Natural killer cell (primary cell): ENCODE data around the gene KLF3. TPM values are rescaled to one million over a fixed set of nuclear protein-coding genes. Genes with fewer than 3 reads are reported as not detected.
"Not testable (repeated sequence)": the region's sequence is repeated elsewhere in the genome, so short reads cannot be mapped to it uniquely, and the experiment has no call there.

Source experiments
- ATAC-seq, 3 donors: fragments of 150-1000 bp in 2 of 3; fragments of 200-7000 bp in 1 of 3; cut with Tn5 transposase; 1 replicate in 1 of 3; 2 replicates in 2 of 3; pipeline ENCODE4 v1.10.0; 2021; ENCODE audit warnings: mild to moderate bottlenecking in 2 of 3, moderate library complexity in 2 of 3
- DNase-seq, 2 donors: peaks; one replicate each; pipeline versions ENCODE4 v3.0.0 to v3.0.0-alpha.2; 2013 to 2021; ENCODE audit warnings: mixed read lengths in 1 of 2
- H3K27ac ChIP-seq: one replicate; pipeline ENCODE4 v1.5.1; 2013; ENCODE audit warnings: mild to moderate bottlenecking, low read length
- H3K27me3 ChIP-seq: one replicate; pipeline ENCODE4 v1.6.1; 2013; ENCODE audit warnings: low read length; ENCODE audit not compliant: control insufficient read depth, insufficient read depth
- H3K36me3 ChIP-seq: one replicate; pipeline ENCODE4 v1.6.1; 2013; ENCODE audit warnings: low read length; ENCODE audit not compliant: control insufficient read depth, insufficient read depth
- H3K4me1 ChIP-seq: one replicate; pipeline ENCODE4 v1.6.1; 2013; ENCODE audit warnings: low read length; ENCODE audit not compliant: control insufficient read depth, insufficient read depth
- H3K4me3 ChIP-seq: one replicate; pipeline ENCODE4 v1.5.1; 2013; ENCODE audit warnings: low read length
- H3K9me3 ChIP-seq: one replicate; pipeline ENCODE4 v1.6.1; 2013; ENCODE audit warnings: low read length; ENCODE audit not compliant: control insufficient read depth, insufficient read depth
- H3K27ac Mint-ChIP-seq, 2 donors: one replicate each; pipeline ENCODE4 v1.8.0; 2022; ENCODE audit warnings: mild to moderate bottlenecking in 2 of 2, mixed read lengths in 2 of 2, moderate library complexity in 1 of 2
- H3K27me3 Mint-ChIP-seq, 2 donors: one replicate each; pipeline ENCODE4 v1.8.0; 2022; ENCODE audit warnings: low read depth in 2 of 2, mixed read lengths in 2 of 2
- H3K36me3 Mint-ChIP-seq: one replicate; pipeline ENCODE4 v1.8.0; 2022; ENCODE audit warnings: mixed read lengths
- H3K4me1 Mint-ChIP-seq, 2 donors: one replicate each; pipeline ENCODE4 v1.8.0; 2022; ENCODE audit warnings: mixed read lengths in 2 of 2
- H3K4me3 Mint-ChIP-seq: one replicate; pipeline ENCODE4 v1.8.0; 2022; ENCODE audit warnings: mild to moderate bottlenecking, moderate library complexity, mixed read lengths
- H3K9me3 Mint-ChIP-seq, 2 donors: one replicate each; pipeline ENCODE4 v1.8.0; 2022; ENCODE audit warnings: mixed read lengths in 2 of 2
- WGBS: methylation state at CpG from one replicate; pipeline ENCODE4 v1.1.7; 2013; ENCODE audit warnings: missing lambda C conversion rate; ENCODE audit not compliant: insufficient coverage; 5-methylcytosine and 5-hydroxymethylcytosine counted together
- intact Hi-C: fragments of 100-400 bp; cut with micrococcal nuclease; formaldehyde crosslinking; loops from one replicate; pipeline ENCODE4 v1.14.2; 2022
- total RNA-seq, 4 donors: library from RNA; stranded (reverse); fragments of 120-200 nt in 1 of 4; gene quantifications; one replicate each; pipeline versions ENCODE4 v1.2.3 to v1.2.4, GENCODE V29; 2013 to 2022
- TF ChIP-seq, protein P1 (sequence below): fragments of 200-600 bp; IDR thresholded peaks from one replicate; pipeline ENCODE4 v1.8.0; 2022; ENCODE audit warnings: antibody characterized with exemption

KLF3 gene
- total RNA-seq, 3 donors from 2014 or later (not counting 1 experiment from before 2014, with no cell fraction given) = 109 to 114 (median 112) TPM

DNA sequence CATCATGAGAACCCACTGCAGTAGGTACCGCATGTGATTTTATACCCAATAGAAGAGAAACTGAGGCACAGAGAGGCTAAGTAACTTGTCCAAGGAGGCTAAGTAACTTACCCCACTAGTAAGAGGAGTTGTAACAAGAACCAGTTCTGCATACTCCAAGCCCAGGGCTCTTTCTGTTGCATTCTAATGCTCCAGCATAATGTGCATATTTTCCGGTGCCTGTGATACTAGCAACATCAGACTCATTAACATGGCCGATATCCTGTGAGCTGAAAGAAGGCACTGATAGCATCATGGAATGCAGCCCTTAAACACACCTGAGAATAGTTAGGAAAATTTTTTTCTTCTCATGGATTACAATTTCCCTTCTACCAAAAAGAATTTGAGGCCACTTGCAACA is 39.7 kb upstream of the KLF3 start:
- Histone ChIP-seq H3K4me3 (no peak overlapping the region), H3K27me3 (no peaks in the 10 kb centered on the region), H3K4me1 (no peaks in the 10 kb centered on the region), H3K27ac (no peak overlapping the region), H3K36me3 (no peaks in the 10 kb centered on the region), H3K9me3 (no peaks in the 10 kb centered on the region)
- H3K27ac Mint-ChIP-seq = no peak overlapping the region
- peaks cover 0 to 6% of the 10 kb centered on the region in 2 donors for H3K4me1 Mint-ChIP-seq
- TF ChIP-seq, protein P1, sequence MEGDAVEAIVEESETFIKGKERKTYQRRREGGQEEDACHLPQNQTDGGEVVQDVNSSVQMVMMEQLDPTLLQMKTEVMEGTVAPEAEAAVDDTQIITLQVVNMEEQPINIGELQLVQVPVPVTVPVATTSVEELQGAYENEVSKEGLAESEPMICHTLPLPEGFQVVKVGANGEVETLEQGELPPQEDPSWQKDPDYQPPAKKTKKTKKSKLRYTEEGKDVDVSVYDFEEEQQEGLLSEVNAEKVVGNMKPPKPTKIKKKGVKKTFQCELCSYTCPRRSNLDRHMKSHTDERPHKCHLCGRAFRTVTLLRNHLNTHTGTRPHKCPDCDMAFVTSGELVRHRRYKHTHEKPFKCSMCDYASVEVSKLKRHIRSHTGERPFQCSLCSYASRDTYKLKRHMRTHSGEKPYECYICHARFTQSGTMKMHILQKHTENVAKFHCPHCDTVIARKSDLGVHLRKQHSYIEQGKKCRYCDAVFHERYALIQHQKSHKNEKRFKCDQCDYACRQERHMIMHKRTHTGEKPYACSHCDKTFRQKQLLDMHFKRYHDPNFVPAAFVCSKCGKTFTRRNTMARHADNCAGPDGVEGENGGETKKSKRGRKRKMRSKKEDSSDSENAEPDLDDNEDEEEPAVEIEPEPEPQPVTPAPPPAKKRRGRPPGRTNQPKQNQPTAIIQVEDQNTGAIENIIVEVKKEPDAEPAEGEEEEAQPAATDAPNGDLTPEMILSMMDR = no peak
- DNase-seq (no peak), ATAC-seq (no peak)
- 100% methylated on average over 3 of the region's 3 CpGs for WGBS
- H3K36me3 Mint-ChIP-seq = no peaks in the 10 kb centered on the region
- no peaks in the 10 kb centered on the region for H3K27me3 Mint-ChIP-seq
- no peak overlapping the region for H3K4me3 Mint-ChIP-seq
- intact Hi-C loops = no loop called here
- no peaks in the 10 kb centered on the region for H3K9me3 Mint-ChIP-seq

DNA sequence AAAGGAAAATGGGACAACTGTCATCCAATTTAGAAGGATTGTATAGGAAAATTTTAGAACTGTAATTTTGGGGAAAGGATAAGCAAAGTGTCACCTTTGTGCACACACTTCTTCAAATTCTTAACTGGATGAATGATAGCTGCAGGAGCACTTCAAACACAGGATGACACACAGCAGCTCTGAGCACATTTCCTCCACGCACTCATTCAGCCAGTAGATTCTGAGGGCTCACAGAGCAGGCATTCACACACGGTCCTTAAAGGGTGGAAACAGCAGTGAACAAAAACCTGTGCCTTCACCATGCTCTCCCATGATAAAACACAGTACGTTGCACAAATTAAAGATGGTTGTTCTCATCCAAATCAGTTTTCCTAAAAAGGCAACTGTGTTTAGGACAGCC is 38.5 kb upstream of the KLF3 start:
- H3K27me3 Mint-ChIP-seq = no peaks in the 10 kb centered on the region
- H3K36me3 ChIP-seq = no peaks in the 10 kb centered on the region
- no peak overlapping the region for H3K4me3 ChIP-seq
- no peak overlapping the region for H3K27ac Mint-ChIP-seq
- no peaks in the 10 kb centered on the region for H3K4me1 Mint-ChIP-seq
- no peaks in the 10 kb centered on the region for H3K36me3 Mint-ChIP-seq
- H3K27ac ChIP-seq = no peak overlapping the region
- H3K9me3 ChIP-seq = no peaks in the 10 kb centered on the region
- no peaks in the 10 kb centered on the region for H3K27me3 ChIP-seq
- DNase-seq (peak in 1 of 2 donors; percentile 36), ATAC-seq (no peak)
- 86% methylated on average over 3 of the region's 3 CpGs for WGBS
- H3K9me3 Mint-ChIP-seq = no peaks in the 10 kb centered on the region
- no peak overlapping the region for H3K4me3 Mint-ChIP-seq
- TF ChIP-seq, protein P1 = no peak
- H3K4me1 ChIP-seq = no peaks in the 10 kb centered on the region
- intact Hi-C loops = no loop called here

DNA sequence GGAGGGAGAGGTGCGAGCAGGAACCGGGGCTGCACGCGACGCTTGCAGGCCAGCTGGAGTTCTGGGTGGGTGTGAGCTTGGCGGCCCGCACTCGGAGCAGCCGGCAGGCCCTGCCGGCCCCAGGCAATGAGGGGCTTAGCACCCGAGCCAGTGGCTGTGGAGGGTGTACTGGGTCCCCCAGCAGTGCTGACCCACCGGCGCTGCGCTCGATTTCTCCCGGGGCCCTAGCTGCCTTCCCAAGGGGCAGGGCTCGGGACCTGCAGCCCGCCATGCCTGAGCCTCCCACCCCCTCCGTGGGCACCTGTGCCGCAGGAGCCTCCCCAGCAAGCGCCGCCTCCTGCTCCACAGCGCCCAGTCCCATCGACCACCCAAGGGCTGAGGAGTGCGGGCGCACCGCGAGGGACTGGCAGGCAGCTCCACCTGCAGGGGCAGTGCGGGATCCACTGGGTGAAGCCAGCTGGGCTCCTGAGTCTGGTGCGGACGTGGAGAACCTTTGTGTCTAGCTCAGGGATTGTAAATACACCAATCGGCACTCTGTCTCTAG is 37.0 kb upstream of the KLF3 start:
- H3K9me3 ChIP-seq, H3K36me3 ChIP-seq, H3K4me1 ChIP-seq, H3K27ac ChIP-seq, intact Hi-C loops, H3K4me3 ChIP-seq, H3K36me3 Mint-ChIP-seq, H3K4me1 Mint-ChIP-seq, ATAC-seq, H3K27me3 Mint-ChIP-seq, DNase-seq, H3K27me3 ChIP-seq, H3K4me3 Mint-ChIP-seq, H3K9me3 Mint-ChIP-seq, H3K27ac Mint-ChIP-seq: not testable (repeated sequence)
- 91% methylated on average over 31 of the region's 32 CpGs for WGBS

DNA sequence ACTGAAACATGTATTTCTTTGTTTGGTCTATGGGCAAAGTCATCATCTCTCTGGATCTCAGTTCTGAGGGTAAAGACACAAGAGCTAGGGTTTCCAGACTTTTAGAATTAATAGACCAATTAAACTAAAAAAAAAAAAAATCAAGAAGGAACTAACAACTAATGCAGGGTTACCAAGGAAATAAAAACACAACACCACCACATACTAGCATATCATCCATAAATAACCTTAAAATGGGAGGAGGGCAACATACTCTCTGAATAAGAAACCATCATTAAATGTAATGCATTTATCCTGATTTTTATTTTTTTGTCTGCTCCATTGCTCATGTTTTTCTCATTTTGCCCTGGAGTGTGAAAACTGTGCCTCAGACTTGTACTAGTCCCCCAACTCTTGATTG is 33.5 kb upstream of the KLF3 start:
- Histone ChIP-seq H3K4me1 (no peaks in the 10 kb centered on the region), H3K27me3 (no peaks in the 10 kb centered on the region), H3K36me3 (no peaks in the 10 kb centered on the region), H3K4me3 (no peak overlapping the region), H3K27ac (no peak overlapping the region), H3K9me3 (no peaks in the 10 kb centered on the region)
- Mint-ChIP-seq H3K9me3 (no peaks in the 10 kb centered on the region), H3K4me3 (no peak overlapping the region), H3K4me1 (no peaks in the 10 kb centered on the region), H3K36me3 (no peaks in the 10 kb centered on the region), H3K27me3 (no peaks in the 10 kb centered on the region), H3K27ac (no peak overlapping the region)
- TF ChIP-seq, protein P1 = no peak
- intact Hi-C loops = no loop called here
- ATAC-seq (no peak), DNase-seq (no peak)
